Upper lobe of right lung (tissue), 1 donor: ENCODE results near the gene RHBDD1. TPM values are rescaled to one million over a fixed set of nuclear protein-coding genes. Genes with fewer than 3 reads are reported as not detected.

Experiments used
- ATAC-seq: fragments of 200-7000 bp; cut with Tn5 transposase; one replicate; pipeline ENCODE4 v1.9.1; 2020; ENCODE audit warnings: mild to moderate bottlenecking, moderate library complexity
- DNase-seq: peaks from one replicate; pipeline ENCODE4 v3.0.0-alpha.2; 2020
- H3K27ac ChIP-seq: fragments of 200-600 bp; one replicate; pipeline ENCODE4 v1.8.0; 2022
- H3K27me3 ChIP-seq: fragments of 200-600 bp; one replicate; pipeline ENCODE4 v1.8.0; 2022; ENCODE audit warnings: mild to moderate bottlenecking
- H3K36me3 ChIP-seq: fragments of 200-600 bp; one replicate; pipeline ENCODE4 v1.8.0; 2022
- H3K4me1 ChIP-seq: fragments of 200-600 bp; one replicate; pipeline ENCODE4 v1.8.0; 2022
- H3K4me3 ChIP-seq: fragments of 200-600 bp; one replicate; pipeline ENCODE4 v1.8.0; 2022; ENCODE audit warnings: mild to moderate bottlenecking
- H3K9me3 ChIP-seq: fragments of 200-600 bp; one replicate; pipeline ENCODE4 v1.8.0; 2022
- CTCF ChIP-seq: fragments of 200-600 bp; IDR thresholded peaks from one replicate; pipeline ENCODE4 v1.8.0; 2022; ENCODE audit warnings: antibody characterized with exemption
- intact Hi-C: fragments of 100-400 bp; cut with DNase I; formaldehyde crosslinking; loops from one replicate; pipeline ENCODE4 v1.11.0; 2022
- total RNA-seq: library from RNA; stranded (reverse); fragmentation: NEBNext Ultra II Directional; extraction: Animal tissue kit (Norgen Biotek cat#: 25700); gene quantifications from one replicate; pipeline ENCODE4 v1.2.1, GENCODE V29; 2021
- donor health status: DM: no; HTN: yes; CAD: no; lungs with severe emphysema.

Gene RHBDD1
- total RNA-seq, 1 donor from 2014 or later = 38.4 TPM

- H3K27ac ChIP-seq = no peak overlapping the region
- ATAC-seq = no peak
- H3K4me3 ChIP-seq = no peak overlapping the region
- no peaks in the 10 kb centered on the region for H3K4me1 ChIP-seq
- intact Hi-C loops = no loop called here
- no peak for TF ChIP-seq CTCF
- no peaks in the 10 kb centered on the region for H3K36me3 ChIP-seq
- no peaks in the 10 kb centered on the region for H3K9me3 ChIP-seq
- no peaks in the 10 kb centered on the region for H3K27me3 ChIP-seq
- no peak for DNase-seq
Observed at GRCh38 chr2:227013330-227013729, 177.5 kb downstream of the RHBDD1 start.

- Histone ChIP-seq H3K36me3 (no peaks in the 10 kb centered on the region), H3K27me3 (no peaks in the 10 kb centered on the region)
- no peak for DNase-seq
Observed at GRCh38 chr2:227013881-227014280, 178.0 kb downstream of the RHBDD1 start.

GRCh38 chr2:227016894-227017293, 181.0 kb downstream of the RHBDD1 start:
- ATAC-seq (no peak), DNase-seq (no peak)
- no peak overlapping the region for H3K4me3 ChIP-seq
- no peak for TF ChIP-seq CTCF
- no peaks in the 10 kb centered on the region for H3K27me3 ChIP-seq
- H3K4me1 ChIP-seq = no peaks in the 10 kb centered on the region
- no peak overlapping the region for H3K27ac ChIP-seq
- intact Hi-C loops = no loop called here
- no peaks in the 10 kb centered on the region for H3K36me3 ChIP-seq
- no peaks in the 10 kb centered on the region for H3K9me3 ChIP-seq

More at GRCh38 chr2:227013881-227014280, 178.0 kb downstream of the RHBDD1 start:
- ATAC-seq = no peak
- no peak for TF ChIP-seq CTCF
- H3K9me3 ChIP-seq = no peaks in the 10 kb centered on the region
- H3K4me1 ChIP-seq = no peaks in the 10 kb centered on the region
- no peak overlapping the region for H3K4me3 ChIP-seq
- H3K27ac ChIP-seq = no peak overlapping the region
- intact Hi-C loops = no loop called here

GRCh38 chr2:227020416-227020815, 184.6 kb downstream of the RHBDD1 start:
- no peak overlapping the region for H3K4me3 ChIP-seq
- H3K27ac ChIP-seq = no peak overlapping the region
- H3K27me3 ChIP-seq = no peaks in the 10 kb centered on the region
- no peaks in the 10 kb centered on the region for H3K9me3 ChIP-seq
- no peaks in the 10 kb centered on the region for H3K4me1 ChIP-seq
- no peaks in the 10 kb centered on the region for H3K36me3 ChIP-seq
- DNase-seq (no peak), ATAC-seq (no peak)
- intact Hi-C loops = no loop called here
- TF ChIP-seq CTCF = no peak

- H3K9me3 ChIP-seq = no peaks in the 10 kb centered on the region
- no peak for ATAC-seq
- no peak overlapping the region for H3K4me3 ChIP-seq
- DNase-seq = no peak
- H3K4me1 ChIP-seq = no peaks in the 10 kb centered on the region
- H3K36me3 ChIP-seq = no peaks in the 10 kb centered on the region
- no peak for TF ChIP-seq CTCF
- H3K27me3 ChIP-seq = no peaks in the 10 kb centered on the region
- intact Hi-C loops = no loop called here
- H3K27ac ChIP-seq = no peak overlapping the region
Observed at GRCh38 chr2:227022608-227023007, 186.8 kb downstream of the RHBDD1 start.

- H3K36me3 ChIP-seq = no peaks in the 10 kb centered on the region
- H3K4me3 ChIP-seq = no peak overlapping the region
- H3K27me3 ChIP-seq = no peaks in the 10 kb centered on the region
- no peaks in the 10 kb centered on the region for H3K9me3 ChIP-seq
- H3K4me1 ChIP-seq = no peaks in the 10 kb centered on the region
- DNase-seq (no peak), ATAC-seq (no peak)
- intact Hi-C loops = no loop called here
- H3K27ac ChIP-seq = no peak overlapping the region
- no peak for TF ChIP-seq CTCF
Observed at GRCh38 chr2:227025510-227025909, 189.7 kb downstream of the RHBDD1 start.
